Measurements from ENCODE around the gene APLP2.

Gene APLP2

DNA sequence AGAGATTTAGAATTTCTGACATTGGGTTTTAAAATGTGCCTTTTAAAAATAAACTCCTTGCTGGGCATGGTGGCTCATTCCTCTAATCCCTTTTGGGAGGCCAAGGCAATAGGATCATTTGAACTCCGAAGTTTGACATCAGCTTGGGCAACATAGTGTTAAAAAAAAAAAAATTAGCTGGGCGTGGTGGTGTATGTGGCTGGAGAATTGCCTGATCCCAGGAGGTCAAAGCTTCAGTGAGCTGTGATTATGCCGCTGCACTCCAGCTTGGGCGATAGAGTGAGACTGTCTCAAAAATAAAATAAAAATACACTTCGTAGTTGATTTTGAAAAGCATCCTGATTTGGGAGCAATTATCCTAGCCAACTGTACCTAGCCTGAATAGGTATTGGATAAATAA is 3.4 kb upstream of the APLP2 start:
- H3K4me1 ChIP-seq (ENCODE audit: control extremely low read depth in 1 of 4, control insufficient read depth in 4 of 4, insufficient read depth in 4 of 4, low read length in 3 of 4) = peaks cover 3 to 24% (median 18%) of the 10 kb centered on the region in 4 experiments
- CTCF ChIA-PET = no interaction called here
- 100% methylated on average over 2 of the region's 5 CpGs for WGBS (ENCODE audit: insufficient coverage)
- no peaks in the 10 kb centered on the region for H3K9me3 ChIP-seq (ENCODE audit: control extremely low read depth in 1 of 5, control insufficient read depth in 4 of 5, insufficient read depth in 2 of 5, low read depth in 1 of 5, low read length in 4 of 5)
- POLR2A ChIA-PET = interaction anchor here (0.7 kb wide), 1 partner anchor 43 kb away, joined by 4 read pairs; no protein-coding TSS in a partner anchor
- no peak overlapping the region for H3K27ac ChIP-seq (ENCODE audit: insufficient read depth in 1 of 2, low read depth in 1 of 2, low read length in 2 of 2, poor library complexity in 1 of 2, severe bottlenecking in 2 of 2)
- H3K36me3 ChIP-seq (ENCODE audit: control insufficient read depth in 4 of 4, insufficient read depth in 4 of 4, low read length in 3 of 4) = no peaks in the 10 kb centered on the region
- no peaks in the 10 kb centered on the region for H3K27me3 ChIP-seq (replicated peaks in 2 of 5; ENCODE audit: control insufficient read depth in 4 of 5, insufficient read depth in 5 of 5, low read length in 4 of 5)
- H3K4me3 ChIP-seq (ENCODE audit: control insufficient read depth in 1 of 7, extremely low read depth in 1 of 7, insufficient read depth in 4 of 7, low read depth in 2 of 7, low read length in 6 of 7) = no peak overlapping the region
- no peak for DNase-seq

DNA sequence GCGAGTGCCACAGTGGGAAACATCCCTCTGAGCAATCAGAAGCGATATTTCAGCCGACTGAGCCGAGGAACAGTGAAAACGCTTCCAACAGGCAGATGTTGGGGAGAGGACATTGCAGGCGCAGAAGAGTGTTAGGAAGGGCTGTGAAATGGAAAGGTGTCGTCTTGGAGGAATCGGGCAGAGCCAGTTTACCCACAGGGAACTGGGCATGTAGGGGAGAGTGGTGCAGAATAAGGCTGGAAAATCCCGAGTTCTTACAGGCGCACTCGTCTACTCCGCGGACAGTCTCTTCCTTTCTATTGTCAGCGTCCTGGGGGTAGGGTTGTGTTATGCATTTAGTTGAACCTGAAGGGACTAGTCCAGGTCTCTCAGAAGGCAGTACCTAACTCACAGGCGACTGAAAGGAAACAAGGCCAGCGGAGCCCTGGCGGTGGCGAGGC is 1.1 kb upstream of the APLP2 start:
- Histone ChIP-seq H3K4me3 (ENCODE audit: control insufficient read depth in 1 of 7, extremely low read depth in 1 of 7, insufficient read depth in 4 of 7, low read depth in 2 of 7, low read length in 6 of 7) (peak overlapping the region; percentile 56 to 90 (median 80)), H3K4me1 (ENCODE audit: control extremely low read depth in 1 of 4, control insufficient read depth in 4 of 4, insufficient read depth in 4 of 4, low read length in 3 of 4) (peaks cover 3 to 41% (median 31%) of the 10 kb centered on the region in 4 experiments), H3K27me3 (replicated peaks in 2 of 5; ENCODE audit: control insufficient read depth in 4 of 5, insufficient read depth in 5 of 5, low read length in 4 of 5) (no peaks in the 10 kb centered on the region), H3K36me3 (ENCODE audit: control insufficient read depth in 4 of 4, insufficient read depth in 4 of 4, low read length in 3 of 4) (no peaks in the 10 kb centered on the region), H3K27ac (ENCODE audit: insufficient read depth in 1 of 2, low read depth in 1 of 2, low read length in 2 of 2, poor library complexity in 1 of 2, severe bottlenecking in 2 of 2) (peak overlapping the region; percentile 74 to 78), H3K9me3 (ENCODE audit: control extremely low read depth in 1 of 5, control insufficient read depth in 4 of 5, insufficient read depth in 2 of 5, low read depth in 1 of 5, low read length in 4 of 5) (no peaks in the 10 kb centered on the region)
- DNase-seq = no peak
- POLR2A ChIA-PET = no interaction called here
- CTCF ChIA-PET = no interaction called here
- WGBS (ENCODE audit: insufficient coverage) = 67% methylated on average over 10 of the region's 18 CpGs

DNA sequence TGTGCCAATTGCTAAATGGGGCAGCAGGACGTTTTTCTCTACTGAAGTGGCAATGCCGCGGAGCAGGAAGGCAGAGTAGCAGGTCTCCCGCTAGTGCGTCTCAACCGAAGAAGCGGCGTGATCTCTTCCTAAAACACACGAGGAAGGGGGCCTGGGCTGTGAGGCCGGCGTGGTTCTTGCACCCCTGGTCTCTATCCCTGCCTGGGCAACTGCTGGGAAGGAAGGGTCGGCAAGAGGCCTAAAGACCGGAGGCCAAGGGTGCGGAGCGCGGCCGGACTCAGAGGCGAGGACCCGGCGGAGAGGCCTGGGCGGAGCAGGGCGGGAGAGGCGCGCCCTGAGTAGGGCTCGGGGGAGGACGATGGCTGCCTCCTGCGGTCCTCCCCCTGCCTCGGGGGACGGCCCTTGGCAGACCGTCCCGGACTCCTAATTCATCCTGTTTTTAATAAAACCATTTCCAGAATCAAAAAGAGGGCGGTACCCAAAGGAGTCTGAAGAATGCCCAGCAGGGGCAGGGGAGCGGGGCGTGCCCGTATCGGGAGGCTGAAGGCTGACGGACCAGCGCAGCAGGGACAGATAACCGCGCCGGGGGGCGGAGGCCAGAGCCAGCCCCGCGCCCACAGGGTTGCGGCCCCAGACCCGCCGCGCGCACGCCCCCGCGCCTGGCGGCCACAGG is 572 bp upstream of the APLP2 start:
- CTCF ChIA-PET = no interaction called here
- H3K36me3 ChIP-seq (ENCODE audit: control insufficient read depth in 4 of 4, insufficient read depth in 4 of 4, low read length in 3 of 4) = no peaks in the 10 kb centered on the region
- H3K9me3 ChIP-seq (ENCODE audit: control extremely low read depth in 1 of 5, control insufficient read depth in 4 of 5, insufficient read depth in 2 of 5, low read depth in 1 of 5, low read length in 4 of 5) = no peaks in the 10 kb centered on the region
- peak; percentile 78 to 90 (median 89) for DNase-seq
- under 1% methylated on average over 43 of the region's 53 CpGs for WGBS (ENCODE audit: insufficient coverage)
- POLR2A ChIA-PET = interaction anchor here (0.5 to 3.0 kb wide), 6 partner anchors 67 to 162 kb away, joined by 3 to 30 read pairs (median 3); partner anchors contain the start of gene PRDM10
- H3K4me1 ChIP-seq (ENCODE audit: control extremely low read depth in 1 of 4, control insufficient read depth in 4 of 4, insufficient read depth in 4 of 4, low read length in 3 of 4) = peaks cover 3 to 41% (median 31%) of the 10 kb centered on the region in 4 experiments
- H3K4me3 ChIP-seq (ENCODE audit: control insufficient read depth in 1 of 7, extremely low read depth in 1 of 7, insufficient read depth in 4 of 7, low read depth in 2 of 7, low read length in 6 of 7) = peak overlapping the region; percentile 56 to 90 (median 80)
- H3K27me3 ChIP-seq (replicated peaks in 2 of 5; ENCODE audit: control insufficient read depth in 4 of 5, insufficient read depth in 5 of 5, low read length in 4 of 5) = no peaks in the 10 kb centered on the region
- peak overlapping the region; percentile 74 to 78 for H3K27ac ChIP-seq (ENCODE audit: insufficient read depth in 1 of 2, low read depth in 1 of 2, low read length in 2 of 2, poor library complexity in 1 of 2, severe bottlenecking in 2 of 2)

DNA sequence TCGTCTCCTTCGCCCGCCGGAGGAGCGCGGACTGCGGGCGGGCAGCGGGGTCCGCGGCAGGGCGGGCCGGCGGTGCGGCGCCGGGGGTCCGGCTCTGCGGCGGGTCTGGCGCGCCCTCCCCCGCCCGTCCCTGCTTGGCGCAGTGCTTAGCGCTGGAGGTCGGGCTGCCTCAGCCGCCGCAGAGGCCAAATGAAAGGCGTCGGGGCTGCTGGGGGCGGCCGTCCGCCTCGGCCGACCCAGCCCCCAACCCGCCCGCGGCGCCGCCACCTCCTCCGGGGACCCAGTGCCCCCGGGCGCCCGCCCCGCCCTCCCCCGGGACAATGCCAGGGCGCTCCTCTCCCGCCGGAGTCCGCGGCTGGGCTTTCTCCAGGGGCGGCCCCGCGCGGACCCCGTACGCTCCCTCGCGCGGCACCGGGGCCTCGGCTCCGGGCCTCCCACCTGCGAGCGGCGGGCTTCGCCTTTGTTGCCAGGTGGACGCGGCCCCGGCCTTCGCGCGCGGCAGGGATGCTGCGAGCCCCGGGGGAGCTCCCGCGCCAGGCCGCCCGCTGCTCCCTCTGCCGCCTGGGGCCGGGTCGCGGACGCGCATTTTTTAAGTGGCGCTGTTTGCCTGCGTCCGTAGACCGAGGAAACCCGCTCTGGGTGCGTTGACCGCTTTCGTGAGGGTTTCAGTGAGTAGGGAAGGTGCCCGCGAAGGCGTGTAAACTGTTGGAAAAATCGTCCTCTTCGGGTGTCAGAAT is 583 bp downstream of the APLP2 start:
- H3K27me3 ChIP-seq (replicated peaks in 2 of 5; ENCODE audit: control insufficient read depth in 4 of 5, insufficient read depth in 5 of 5, low read length in 4 of 5) = no peaks in the 10 kb centered on the region
- WGBS (ENCODE audit: insufficient coverage) = under 1% methylated on average over 81 of the region's 100 CpGs
- H3K27ac ChIP-seq (ENCODE audit: insufficient read depth in 1 of 2, low read depth in 1 of 2, low read length in 2 of 2, poor library complexity in 1 of 2, severe bottlenecking in 2 of 2) = peak overlapping the region in 1 of 2 experiments; percentile 82
- H3K9me3 ChIP-seq (ENCODE audit: control extremely low read depth in 1 of 5, control insufficient read depth in 4 of 5, insufficient read depth in 2 of 5, low read depth in 1 of 5, low read length in 4 of 5) = no peaks in the 10 kb centered on the region
- POLR2A ChIA-PET = interaction anchor here (0.7 to 3.0 kb wide), 7 partner anchors 16 to 120 kb away, joined by 3 to 30 read pairs (median 3); partner anchors contain the start of gene PRDM10
- DNase-seq = peak in 2 of 3 donors; percentile 48 to 50
- H3K36me3 ChIP-seq (ENCODE audit: control insufficient read depth in 4 of 4, insufficient read depth in 4 of 4, low read length in 3 of 4) = no peaks in the 10 kb centered on the region
- peak overlapping the region; percentile 75 to 99 (median 89) for H3K4me3 ChIP-seq (ENCODE audit: control insufficient read depth in 1 of 7, extremely low read depth in 1 of 7, insufficient read depth in 4 of 7, low read depth in 2 of 7, low read length in 6 of 7)
- CTCF ChIA-PET = interaction anchor here (0.9 to 3.3 kb wide), 8 partner anchors 9 to 145 kb away, joined by 3 to 16 read pairs (median 6); no protein-coding TSS in a partner anchor
- peaks cover 0 to 32% (median 26%) of the 10 kb centered on the region in 4 experiments for H3K4me1 ChIP-seq (ENCODE audit: control extremely low read depth in 1 of 4, control insufficient read depth in 4 of 4, insufficient read depth in 4 of 4, low read length in 3 of 4)

DNA sequence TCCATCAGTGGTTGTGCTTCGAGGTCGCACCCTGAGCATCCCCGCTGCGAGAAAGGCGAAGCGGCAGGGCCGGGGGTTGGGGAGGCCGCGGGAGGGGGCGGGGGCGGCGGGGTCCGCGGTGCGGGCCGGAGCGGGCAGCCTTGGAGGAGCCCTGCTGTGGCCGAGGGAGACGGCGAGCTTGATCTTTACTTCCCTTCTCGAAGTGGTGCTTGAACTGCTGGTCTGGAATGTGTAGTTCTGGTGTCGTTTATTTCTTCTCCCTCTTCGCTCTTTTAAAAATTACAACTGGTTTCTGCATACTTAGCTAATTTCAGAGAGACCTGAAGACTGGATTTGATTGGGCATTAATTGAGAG is 1.1 kb downstream of the APLP2 start:
- H3K27me3 ChIP-seq (replicated peaks in 2 of 5; ENCODE audit: control insufficient read depth in 4 of 5, insufficient read depth in 5 of 5, low read length in 4 of 5) = no peaks in the 10 kb centered on the region
- peak overlapping the region; percentile 75 to 99 (median 89) for H3K4me3 ChIP-seq (ENCODE audit: control insufficient read depth in 1 of 7, extremely low read depth in 1 of 7, insufficient read depth in 4 of 7, low read depth in 2 of 7, low read length in 6 of 7)
- H3K27ac ChIP-seq (ENCODE audit: insufficient read depth in 1 of 2, low read depth in 1 of 2, low read length in 2 of 2, poor library complexity in 1 of 2, severe bottlenecking in 2 of 2) = peak overlapping the region in 1 of 2 experiments; percentile 82
- ChIA-PET CTCF (interaction anchor here (0.7 to 3.3 kb wide), 11 partner anchors 9 to 146 kb away, joined by 3 to 16 read pairs (median 4); no protein-coding TSS in a partner anchor), POLR2A (interaction anchor here (0.8 to 3.0 kb wide), 4 partner anchors 16 to 80 kb away, joined by 3 to 30 read pairs (median 4); partner anchors contain the start of gene PRDM10)
- peaks cover 0 to 32% (median 26%) of the 10 kb centered on the region in 4 experiments for H3K4me1 ChIP-seq (ENCODE audit: control extremely low read depth in 1 of 4, control insufficient read depth in 4 of 4, insufficient read depth in 4 of 4, low read length in 3 of 4)
- 0% methylated on average over 1 of the region's 23 CpGs for WGBS (ENCODE audit: insufficient coverage)
- H3K9me3 ChIP-seq (ENCODE audit: control extremely low read depth in 1 of 5, control insufficient read depth in 4 of 5, insufficient read depth in 2 of 5, low read depth in 1 of 5, low read length in 4 of 5) = no peaks in the 10 kb centered on the region
- peak in 2 of 3 donors; percentile 46 to 47 for DNase-seq
- H3K36me3 ChIP-seq (ENCODE audit: control insufficient read depth in 4 of 4, insufficient read depth in 4 of 4, low read length in 3 of 4) = no peaks in the 10 kb centered on the region

DNA sequence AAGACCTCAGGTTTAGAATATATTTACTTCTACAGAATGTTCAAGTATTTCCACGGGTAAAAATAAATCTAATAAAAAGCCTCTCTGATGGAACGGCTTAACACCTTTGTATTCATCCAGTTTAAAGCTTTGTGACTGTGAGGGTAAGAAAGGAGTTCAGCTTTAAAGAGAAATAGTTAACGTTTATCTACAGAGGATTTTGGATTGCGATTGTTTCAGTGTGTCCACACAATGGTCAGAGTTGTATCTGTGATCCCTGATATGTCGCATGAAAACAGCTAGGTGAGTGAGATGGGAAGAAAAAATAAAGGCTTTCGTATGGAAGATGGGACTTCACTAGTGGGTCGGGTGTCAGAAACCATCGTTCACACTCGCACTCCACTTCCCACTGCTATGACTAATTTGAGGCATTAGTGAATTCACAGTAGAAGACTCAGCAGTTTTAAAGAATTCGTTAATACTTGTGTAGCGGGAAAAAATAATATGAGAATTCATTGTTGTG is 1.6 kb downstream of the APLP2 start:
- peak overlapping the region in 1 of 2 experiments; percentile 82 for H3K27ac ChIP-seq (ENCODE audit: insufficient read depth in 1 of 2, low read depth in 1 of 2, low read length in 2 of 2, poor library complexity in 1 of 2, severe bottlenecking in 2 of 2)
- no peaks in the 10 kb centered on the region for H3K27me3 ChIP-seq (replicated peaks in 2 of 5; ENCODE audit: control insufficient read depth in 4 of 5, insufficient read depth in 5 of 5, low read length in 4 of 5)
- no peaks in the 10 kb centered on the region for H3K36me3 ChIP-seq (ENCODE audit: control insufficient read depth in 4 of 4, insufficient read depth in 4 of 4, low read length in 3 of 4)
- CTCF ChIA-PET = interaction anchor here (0.7 to 3.3 kb wide), 13 partner anchors 10 to 148 kb away, joined by 3 to 16 read pairs (median 4); no protein-coding TSS in a partner anchor
- 17% methylated on average over 8 of the region's 11 CpGs for WGBS (ENCODE audit: insufficient coverage)
- H3K9me3 ChIP-seq (ENCODE audit: control extremely low read depth in 1 of 5, control insufficient read depth in 4 of 5, insufficient read depth in 2 of 5, low read depth in 1 of 5, low read length in 4 of 5) = no peaks in the 10 kb centered on the region
- POLR2A ChIA-PET = interaction anchor here (0.8 to 3.0 kb wide), 3 partner anchors 69 to 81 kb away, joined by 3 to 30 read pairs (median 5); partner anchors contain the start of gene PRDM10
- peak overlapping the region in 6 of 7 experiments; percentile 75 to 94 (median 86) for H3K4me3 ChIP-seq (ENCODE audit: control insufficient read depth in 1 of 7, extremely low read depth in 1 of 7, insufficient read depth in 4 of 7, low read depth in 2 of 7, low read length in 6 of 7)
- peak in 2 of 3 donors; percentile 59 to 67 for DNase-seq
- H3K4me1 ChIP-seq (ENCODE audit: control extremely low read depth in 1 of 4, control insufficient read depth in 4 of 4, insufficient read depth in 4 of 4, low read length in 3 of 4) = peaks cover 0 to 33% (median 26%) of the 10 kb centered on the region in 4 experiments
